ENCODE data around the gene KDM4B.
A peak's percentile ranks its signal among the peaks of the same experiment; 100 is the strongest.
"Not testable (repeated sequence)": the region's sequence is repeated elsewhere in the genome, so short reads cannot be mapped to it uniquely, and the experiment has no call there.

Gene KDM4B

GRCh38 chr19:4968462-4969291 is at the start of gene KDM4B:
Gene KDM4B, plus strand, starts transcription at chr19:4969113. Its CDS starts 63,778 bp downstream, at chr19:5032891.
- Histone ChIP-seq H3K4me1 (ENCODE audit: control insufficient read depth, low read depth, low read length) (peaks cover 13% of the 10 kb centered on the region), H3K27me3 (ENCODE audit: control insufficient read depth, insufficient read depth, low read length) (peaks cover 15% of the 10 kb centered on the region), H3K27ac (ENCODE audit: low read length) (no peak within 1 kb of the TSS), H3K4me3 (ENCODE audit: low read length) (peak within 1 kb of the TSS; percentile 67), H3K36me3 (ENCODE audit: control insufficient read depth, low read depth, low read length) (no peaks in the 10 kb centered on the region), H3K9ac (ENCODE audit: low read length) (peak within 1 kb of the TSS; percentile 51), H3K9me3 (ENCODE audit: control insufficient read depth, low read depth, low read length) (no peaks in the 10 kb centered on the region)

DNA sequence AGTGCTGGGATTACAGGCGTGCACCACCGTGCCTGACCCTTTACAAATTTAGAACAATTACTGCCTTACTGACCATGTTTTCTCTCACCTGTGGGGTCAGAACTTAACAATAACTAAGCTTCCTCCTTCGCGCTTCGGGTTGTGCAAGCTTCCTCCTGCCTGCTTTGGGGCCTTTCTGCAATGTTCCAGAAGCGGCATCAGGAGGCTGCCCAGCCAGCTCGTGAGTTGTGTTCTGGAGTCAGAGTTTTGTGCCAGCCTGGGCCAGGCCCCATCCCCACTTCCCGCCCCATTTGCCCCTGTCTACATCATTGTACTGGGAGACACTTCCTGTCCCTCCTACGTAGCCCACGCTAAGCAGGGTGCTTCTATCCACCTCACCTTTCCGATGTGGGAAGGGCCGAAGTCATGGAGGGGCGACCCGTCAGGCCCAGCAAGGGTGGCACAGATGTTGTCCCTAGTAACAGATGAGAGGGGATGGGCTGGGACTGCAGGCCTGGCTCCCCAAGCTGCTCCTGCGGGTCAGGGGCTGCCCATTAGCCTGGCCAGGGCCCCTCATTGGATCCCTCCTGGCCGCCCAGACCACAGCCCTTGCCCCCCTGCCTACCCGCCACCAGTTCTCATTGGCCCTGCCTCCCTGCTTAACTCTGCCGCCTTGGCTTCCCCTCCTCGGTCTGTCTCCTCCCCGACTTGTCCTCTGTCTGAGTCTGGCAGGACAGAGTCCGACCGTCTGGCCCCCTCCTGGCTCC is 46.2 kb upstream of the KDM4B start:
- no peaks in the 10 kb centered on the region for H3K27me3 ChIP-seq (ENCODE audit: control insufficient read depth, insufficient read depth, low read length)
- H3K4me3 ChIP-seq (ENCODE audit: low read length), result no peak overlapping the region
- H3K9ac ChIP-seq (ENCODE audit: low read length), result no peak overlapping the region
- H3K36me3 ChIP-seq (ENCODE audit: control insufficient read depth, low read depth, low read length), result peaks cover 15% of the 10 kb centered on the region
- H3K4me1 ChIP-seq (ENCODE audit: control insufficient read depth, low read depth, low read length), result peaks cover 5% of the 10 kb centered on the region
- H3K9me3 ChIP-seq (ENCODE audit: control insufficient read depth, low read depth, low read length), result no peaks in the 10 kb centered on the region
- no peak overlapping the region for H3K27ac ChIP-seq (ENCODE audit: low read length)

DNA sequence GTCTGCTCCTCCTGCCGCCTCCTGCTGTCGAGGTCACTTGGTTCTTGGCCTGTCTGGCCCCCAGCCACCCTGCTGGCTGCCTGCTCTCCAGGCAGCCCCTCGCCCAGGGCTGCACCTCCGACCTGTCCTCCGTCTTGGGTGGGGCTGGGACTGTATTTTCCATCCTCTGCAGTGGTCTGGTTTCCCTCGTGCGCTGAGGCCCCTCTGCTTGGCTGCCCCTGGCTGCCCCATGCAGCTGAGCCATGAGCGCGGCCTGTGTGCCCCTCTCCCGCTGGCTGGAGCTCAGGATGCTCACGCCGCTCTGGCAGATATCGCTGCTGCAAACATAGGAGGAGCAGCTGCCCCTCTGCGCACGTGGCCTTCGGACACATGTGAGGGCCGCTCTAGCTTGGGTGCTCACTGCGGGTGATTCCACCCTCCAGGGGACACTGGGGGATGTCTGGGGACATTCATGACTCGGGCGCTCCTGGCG is 45.6 kb upstream of the KDM4B start:
- H3K36me3 ChIP-seq (ENCODE audit: control insufficient read depth, low read depth, low read length), result peaks cover 15% of the 10 kb centered on the region
- H3K27me3 ChIP-seq (ENCODE audit: control insufficient read depth, insufficient read depth, low read length), result no peaks in the 10 kb centered on the region
- H3K9ac ChIP-seq (ENCODE audit: low read length), result no peak overlapping the region
- H3K4me1 ChIP-seq (ENCODE audit: control insufficient read depth, low read depth, low read length), result peaks cover 10% of the 10 kb centered on the region
- H3K27ac ChIP-seq (ENCODE audit: low read length), result no peak overlapping the region
- H3K9me3 ChIP-seq (ENCODE audit: control insufficient read depth, low read depth, low read length), result no peaks in the 10 kb centered on the region
- no peak overlapping the region for H3K4me3 ChIP-seq (ENCODE audit: low read length)

- Histone ChIP-seq H3K27me3 (ENCODE audit: control insufficient read depth, insufficient read depth, low read length) (no peaks in the 10 kb centered on the region), H3K4me1 (ENCODE audit: control insufficient read depth, low read depth, low read length) (peaks cover 10% of the 10 kb centered on the region), H3K36me3 (ENCODE audit: control insufficient read depth, low read depth, low read length) (peaks cover 41% of the 10 kb centered on the region), H3K9me3 (ENCODE audit: control insufficient read depth, low read depth, low read length) (no peaks in the 10 kb centered on the region), H3K9ac (ENCODE audit: low read length) (no peak overlapping the region), H3K27ac (ENCODE audit: low read length) (no peak overlapping the region), H3K4me3 (ENCODE audit: low read length) (no peak overlapping the region)
Measured at GRCh38 chr19:4929186-4929585, 39.7 kb upstream of the KDM4B start.

DNA sequence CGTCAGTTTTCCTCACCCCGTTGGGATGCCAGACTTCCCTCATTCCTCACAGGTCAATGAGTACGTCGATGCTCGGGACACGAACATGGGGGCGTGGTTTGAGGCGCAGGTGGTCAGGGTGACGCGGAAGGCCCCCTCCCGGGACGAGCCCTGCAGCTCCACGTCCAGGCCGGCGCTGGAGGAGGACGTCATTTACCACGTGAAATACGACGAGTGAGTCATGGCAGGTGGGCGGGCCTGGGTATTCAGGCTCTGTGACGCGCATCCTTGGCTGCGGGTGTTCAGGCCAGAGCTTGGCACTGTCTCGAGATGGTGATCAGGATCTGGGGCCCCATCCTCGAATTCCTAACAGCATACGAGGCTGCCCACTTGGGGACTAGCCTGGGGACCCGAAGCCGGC is 38.2 kb upstream of the KDM4B start:
- Histone ChIP-seq H3K9me3 (ENCODE audit: control insufficient read depth, low read depth, low read length) (no peaks in the 10 kb centered on the region), H3K4me3 (ENCODE audit: low read length) (no peak overlapping the region), H3K4me1 (ENCODE audit: control insufficient read depth, low read depth, low read length) (peaks cover 10% of the 10 kb centered on the region), H3K36me3 (ENCODE audit: control insufficient read depth, low read depth, low read length) (peaks cover 55% of the 10 kb centered on the region), H3K27ac (ENCODE audit: low read length) (no peak overlapping the region), H3K9ac (ENCODE audit: low read length) (no peak overlapping the region), H3K27me3 (ENCODE audit: control insufficient read depth, insufficient read depth, low read length) (no peaks in the 10 kb centered on the region)

GRCh38 chr19:4932711-4933110 is 36.2 kb upstream of the KDM4B start:
- peaks cover 5% of the 10 kb centered on the region for H3K4me1 ChIP-seq (ENCODE audit: control insufficient read depth, low read depth, low read length)
- H3K4me3 ChIP-seq (ENCODE audit: low read length), result no peak overlapping the region
- H3K27me3 ChIP-seq (ENCODE audit: control insufficient read depth, insufficient read depth, low read length), result no peaks in the 10 kb centered on the region
- H3K27ac ChIP-seq (ENCODE audit: low read length), result no peak overlapping the region
- no peak overlapping the region for H3K9ac ChIP-seq (ENCODE audit: low read length)
- H3K9me3 ChIP-seq (ENCODE audit: control insufficient read depth, low read depth, low read length), result no peaks in the 10 kb centered on the region
- H3K36me3 ChIP-seq (ENCODE audit: control insufficient read depth, low read depth, low read length), result peaks cover 63% of the 10 kb centered on the region

- H3K27me3 ChIP-seq (ENCODE audit: control insufficient read depth, insufficient read depth, low read length), result no peaks in the 10 kb centered on the region
- H3K36me3 ChIP-seq (ENCODE audit: control insufficient read depth, low read depth, low read length), result peaks cover 62% of the 10 kb centered on the region
- no peak overlapping the region for H3K9ac ChIP-seq (ENCODE audit: low read length)
- H3K9me3 ChIP-seq (ENCODE audit: control insufficient read depth, low read depth, low read length), result no peaks in the 10 kb centered on the region
- no peak overlapping the region for H3K27ac ChIP-seq (ENCODE audit: low read length)
- no peaks in the 10 kb centered on the region for H3K4me1 ChIP-seq (ENCODE audit: control insufficient read depth, low read depth, low read length)
- H3K4me3 ChIP-seq (ENCODE audit: low read length), result no peak overlapping the region
Measured at GRCh38 chr19:4933528-4933927, 35.4 kb upstream of the KDM4B start.

- Histone ChIP-seq H3K9ac (ENCODE audit: low read length) (no peak overlapping the region), H3K27ac (ENCODE audit: low read length) (no peak overlapping the region), H3K27me3 (ENCODE audit: control insufficient read depth, insufficient read depth, low read length) (no peaks in the 10 kb centered on the region), H3K36me3 (ENCODE audit: control insufficient read depth, low read depth, low read length) (peaks cover 51% of the 10 kb centered on the region), H3K4me1 (ENCODE audit: control insufficient read depth, low read depth, low read length) (no peaks in the 10 kb centered on the region), H3K4me3 (ENCODE audit: low read length) (no peak overlapping the region), H3K9me3 (ENCODE audit: control insufficient read depth, low read depth, low read length) (no peaks in the 10 kb centered on the region)
Measured at GRCh38 chr19:4935444-4935843, 33.5 kb upstream of the KDM4B start.

DNA sequence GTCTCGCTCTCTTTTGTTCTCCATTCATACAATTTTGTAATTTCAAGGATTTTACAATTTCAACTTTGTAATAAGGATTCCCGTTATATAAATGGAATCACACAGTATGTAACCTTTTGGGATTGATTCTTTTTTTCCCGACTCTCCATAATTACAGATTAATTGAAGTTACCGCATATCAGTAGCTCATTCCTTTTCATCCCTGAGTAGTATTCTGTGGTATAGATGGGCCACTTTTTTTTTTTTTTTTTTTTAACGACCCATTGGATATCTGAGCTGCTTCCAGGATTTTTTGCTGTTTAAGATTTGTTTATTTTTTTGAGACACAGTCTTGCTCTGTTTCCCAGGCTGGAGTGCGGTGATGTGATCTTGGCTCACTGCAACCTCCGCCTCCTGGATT is 31.9 kb upstream of the KDM4B start:
- H3K9me3 ChIP-seq (ENCODE audit: control insufficient read depth, low read depth, low read length), result no peaks in the 10 kb centered on the region
- no peak overlapping the region for H3K4me3 ChIP-seq (ENCODE audit: low read length)
- H3K36me3 ChIP-seq (ENCODE audit: control insufficient read depth, low read depth, low read length), result peaks cover 47% of the 10 kb centered on the region
- H3K27ac ChIP-seq (ENCODE audit: low read length), result no peak overlapping the region
- H3K4me1 ChIP-seq (ENCODE audit: control insufficient read depth, low read depth, low read length), result no peaks in the 10 kb centered on the region
- no peaks in the 10 kb centered on the region for H3K27me3 ChIP-seq (ENCODE audit: control insufficient read depth, insufficient read depth, low read length)
- no peak overlapping the region for H3K9ac ChIP-seq (ENCODE audit: low read length)

GRCh38 chr19:4938461-4938860 is 30.5 kb upstream of the KDM4B start:
- H3K4me3 ChIP-seq (ENCODE audit: low read length); H3K27ac ChIP-seq (ENCODE audit: low read length); H3K9me3 ChIP-seq (ENCODE audit: control insufficient read depth, low read depth, low read length); H3K27me3 ChIP-seq (ENCODE audit: control insufficient read depth, insufficient read depth, low read length); H3K9ac ChIP-seq (ENCODE audit: low read length); H3K4me1 ChIP-seq (ENCODE audit: control insufficient read depth, low read depth, low read length): not testable (repeated sequence)
- peaks cover 43% of the 10 kb centered on the region for H3K36me3 ChIP-seq (ENCODE audit: control insufficient read depth, low read depth, low read length)

- Histone ChIP-seq H3K9ac (ENCODE audit: low read length) (no peak overlapping the region), H3K4me3 (ENCODE audit: low read length) (no peak overlapping the region), H3K4me1 (ENCODE audit: control insufficient read depth, low read depth, low read length) (no peaks in the 10 kb centered on the region), H3K9me3 (ENCODE audit: control insufficient read depth, low read depth, low read length) (no peaks in the 10 kb centered on the region), H3K27me3 (ENCODE audit: control insufficient read depth, insufficient read depth, low read length) (no peaks in the 10 kb centered on the region), H3K27ac (ENCODE audit: low read length) (no peak overlapping the region), H3K36me3 (ENCODE audit: control insufficient read depth, low read depth, low read length) (peaks cover 46% of the 10 kb centered on the region)
Measured at GRCh38 chr19:4939466-4939865, 29.4 kb upstream of the KDM4B start.
